Right lobe of liver (tissue), 6 donors: ENCODE results near the gene LPIN1. TPM values are rescaled to one million over a fixed set of nuclear protein-coding genes. Genes with fewer than 3 reads are reported as not detected.
"Not testable (repeated sequence)": the region's sequence is repeated elsewhere in the genome, so short reads cannot be mapped to it uniquely, and the experiment has no call there.

ENCODE experiments used
- ATAC-seq, 4 donors: fragments of 200-7000 bp; cut with Tn5 transposase; one replicate each; pipeline ENCODE4 v1.9.1; 2020; ENCODE audit warnings: mild to moderate bottlenecking in 4 of 4, moderate library complexity in 4 of 4
- DNase-seq, 3 donors: peaks; one replicate each; pipeline ENCODE4 v3.0.0-alpha.2; 2020
- H3K27ac ChIP-seq, 3 donors: fragments of 200-600 bp; one replicate each; pipeline ENCODE4 v1.8.0; 2022
- H3K27me3 ChIP-seq, 2 donors: fragments of 200-600 bp; one replicate each; pipeline ENCODE4 v1.8.0; 2022
- H3K36me3 ChIP-seq, 4 donors: fragments of 200-600 bp; sonication (generic) in 1 of 4; one replicate each; pipeline versions ENCODE4 v1.5.1 to v1.8.0; 2017 to 2022; ENCODE audit warnings: control low read depth in 1 of 4
- H3K4me1 ChIP-seq, 4 donors: fragments of 200-600 bp; sonication (generic) in 1 of 4; one replicate each; pipeline versions ENCODE4 v1.5.1 to v1.8.0; 2017 to 2022; ENCODE audit warnings: control low read depth in 1 of 4
- H3K4me3 ChIP-seq, 3 donors: fragments of 200-600 bp; one replicate each; pipeline ENCODE4 v1.8.0; 2022
- H3K9me3 ChIP-seq, 4 donors: fragments of 200-600 bp; sonication (generic) in 1 of 4; one replicate each; pipeline versions ENCODE4 v1.5.1 to v1.8.0; 2017 to 2022; ENCODE audit warnings: control low read depth in 1 of 4
- CTCF ChIP-seq, 4 donors: fragments of 200-600 bp in 3 of 4; fragments of 450-650 bp in 1 of 4; IDR thresholded peaks; one replicate each; pipeline versions ENCODE4 v1.5.1 to v1.8.0; 2016 to 2022; ENCODE audit warnings: antibody characterized with exemption in 4 of 4, mild to moderate bottlenecking in 2 of 4
- POLR2A ChIP-seq: fragments of 450-650 bp; IDR thresholded peaks from one replicate; pipeline ENCODE4 v1.6.1; 2017; ENCODE audit warnings: antibody characterized with exemption, mild to moderate bottlenecking
- WGBS: methylation state at CpG from one replicate; pipeline ENCODE4 v1.1.6; 2018; ENCODE audit warnings: low coverage, low lambda C conversion rate; ENCODE audit not compliant: insufficient coverage; ENCODE audit errors: missing lambda C conversion rate; 5-methylcytosine and 5-hydroxymethylcytosine counted together
- intact Hi-C, 2 donors: fragments of 100-400 bp; cut with DNase I; formaldehyde crosslinking; loops; one replicate each; pipeline versions ENCODE4 v1.11.2 to v1.14.1; 2022
- total RNA-seq, 6 experiments: library from RNA; depleted of rRNA in 2 of 6; stranded (reverse); fragments of >200 nt in 2 of 6; fragmentation: NEBNext Ultra II Directional in 3 of 6; extraction: Animal tissue kit (Norgen Biotek cat#: 25700) in 3 of 6; gene quantifications; one replicate each; pipeline versions ENCODE4 v1.1.0 to v1.2.4, GENCODE V29; 2016 to 2023
- donor health status: DM: no; HTN: yes; CAD: no.
- donor health status: DM: no; HTN: no; CAD: no.
- donor health status: DM: no; HTN: no; CAD: no.
- donor health status: DM: no; HTN: yes; CAD: no.
- donor health status: DM: no; HTN: yes; CAD: no.

The LPIN1 gene
- total RNA-seq, 6 experiments from 2014 or later, result 17.3 to 58.7 (median 29.1) TPM

- peak in 1 of 4 donors; percentile 9 for ATAC-seq
- Histone ChIP-seq H3K27ac (no peak overlapping the region), H3K4me1 (peaks cover 0 to 13% (median 6%) of the 10 kb centered on the region in 4 donors), H3K9me3 (no peaks in the 10 kb centered on the region), H3K36me3 (no peaks in the 10 kb centered on the region), H3K4me3 (no peak overlapping the region), H3K27me3 (no peaks in the 10 kb centered on the region)
- WGBS, result 71% methylated on average over 2 of the region's 2 CpGs
- no peak for DNase-seq
- no peak for TF ChIP-seq CTCF (IDR thresholded peaks at IDR 0.05)
- no peak for TF ChIP-seq POLR2A
- intact Hi-C loops, result no loop called here
Observed at GRCh38 chr2:11729362-11730212, 16.8 kb upstream of the LPIN1 start.

DNA sequence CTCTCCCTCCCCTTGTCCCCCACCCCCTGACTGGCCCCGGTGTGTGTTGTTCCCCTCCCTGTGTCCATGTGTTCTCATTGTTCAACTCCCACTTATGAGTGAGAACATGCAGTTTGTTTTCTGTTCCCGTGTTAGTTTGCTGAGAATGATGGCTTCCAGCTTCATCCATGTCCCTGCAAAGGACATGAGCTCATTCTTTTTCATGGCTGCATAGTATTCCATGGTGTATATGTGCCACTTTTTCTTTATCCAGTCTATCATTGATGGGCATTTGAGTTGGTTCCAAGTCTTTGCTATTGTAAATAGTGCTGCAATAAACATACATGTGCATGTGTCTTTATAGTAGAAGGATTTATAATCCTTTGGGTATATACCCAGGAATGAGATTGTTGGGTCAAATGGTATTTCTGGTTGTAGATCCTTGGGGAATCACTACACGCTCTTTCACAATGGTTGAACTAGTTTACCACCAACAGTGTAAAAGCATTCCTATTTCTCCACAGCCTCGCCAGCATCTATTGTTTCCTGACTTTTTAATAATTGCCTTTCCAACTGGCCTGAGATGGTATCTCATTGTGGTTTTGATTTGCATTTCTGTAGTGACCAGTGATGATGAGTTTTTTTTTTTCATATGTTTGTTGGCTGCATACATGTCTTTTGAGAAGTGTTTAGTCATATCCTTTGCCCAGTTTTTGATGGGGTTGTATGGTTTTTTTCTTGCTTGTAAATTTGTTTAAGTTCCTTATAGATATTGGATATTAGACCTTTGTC lies 15.0 kb upstream of the LPIN1 start:
- ATAC-seq, H3K27me3 ChIP-seq, H3K27ac ChIP-seq, H3K36me3 ChIP-seq, intact Hi-C loops, DNase-seq, H3K9me3 ChIP-seq, H3K4me1 ChIP-seq, H3K4me3 ChIP-seq: not testable (repeated sequence)
- 93% methylated on average over 4 of the region's 4 CpGs for WGBS

- no peak for ATAC-seq
- TF ChIP-seq POLR2A, result no peak
- no peak for TF ChIP-seq CTCF (IDR thresholded peaks at IDR 0.05)
- intact Hi-C loops, result no loop called here
Observed at GRCh38 chr2:11732587-11732986, 13.8 kb upstream of the LPIN1 start.

GRCh38 chr2:11737852-11738251 lies 8.6 kb upstream of the LPIN1 start:
- ATAC-seq, H3K27me3 ChIP-seq, H3K9me3 ChIP-seq, H3K36me3 ChIP-seq, H3K27ac ChIP-seq, H3K4me3 ChIP-seq, intact Hi-C loops, DNase-seq: not testable (repeated sequence)
- H3K4me1 ChIP-seq, result peaks cover 0 to 18% (median 6%) of the 10 kb centered on the region in 4 donors
- 94% methylated on average over 2 of the region's 2 CpGs for WGBS

More at GRCh38 chr2:11732587-11732986, 13.8 kb upstream of the LPIN1 start:
- Histone ChIP-seq H3K27ac (no peak overlapping the region), H3K4me1 (no peaks in the 10 kb centered on the region), H3K27me3 (no peaks in the 10 kb centered on the region), H3K36me3 (no peaks in the 10 kb centered on the region), H3K9me3 (no peaks in the 10 kb centered on the region), H3K4me3 (no peak overlapping the region)
- WGBS, result 94% methylated on average over 2 of the region's 2 CpGs
- no peak for DNase-seq

DNA sequence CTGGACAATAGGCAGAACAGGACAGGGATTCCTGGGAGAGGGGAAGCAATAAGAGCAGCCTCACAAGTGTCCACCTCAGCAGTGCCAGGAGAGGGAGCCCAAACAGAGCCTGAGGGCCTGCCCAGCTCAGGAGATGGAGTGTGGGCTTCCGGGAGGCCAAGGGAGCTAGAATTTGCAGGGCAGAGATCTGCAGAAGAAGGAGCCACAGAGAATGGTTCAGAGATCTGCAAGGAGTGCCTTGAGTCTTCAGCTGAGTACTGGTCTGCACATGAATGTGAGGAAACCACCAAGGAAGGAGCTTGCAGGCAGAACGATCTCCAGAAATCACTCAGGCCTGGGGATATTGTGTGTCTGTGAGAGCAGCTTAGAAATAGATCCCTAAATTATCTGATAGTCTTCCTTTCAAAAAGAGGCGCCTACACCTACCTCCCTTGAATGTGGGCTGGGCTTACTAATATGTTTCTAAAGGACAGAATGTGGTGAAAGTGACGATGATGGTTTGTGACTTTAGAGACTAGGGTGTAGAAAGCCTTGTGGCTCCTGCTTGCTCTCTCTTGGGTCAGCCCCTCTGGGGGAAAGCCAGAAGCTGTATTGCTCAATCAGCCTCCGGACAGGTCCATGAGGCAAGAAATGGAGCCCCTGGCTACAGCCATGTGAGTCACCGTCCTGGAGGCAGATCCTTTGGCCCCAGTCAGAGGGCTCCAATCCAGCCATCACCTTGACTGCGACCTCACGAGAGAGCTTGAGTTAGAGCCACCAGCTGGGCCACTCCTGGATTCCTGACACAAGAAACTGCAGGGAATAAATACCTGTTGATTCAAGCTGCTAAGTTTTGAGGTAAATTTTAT lies 7.6 kb upstream of the LPIN1 start:
- TF ChIP-seq POLR2A (no peak), CTCF (IDR thresholded peaks at IDR 0.05) (peak in 3 of 4 donors; percentile 30 to 37 (median 30))
- ATAC-seq (peak; percentile 85 to 94 (median 88)), DNase-seq (peak; percentile 83 to 89 (median 86))
- H3K36me3 ChIP-seq, result no peaks in the 10 kb centered on the region
- no peaks in the 10 kb centered on the region for H3K27me3 ChIP-seq
- intact Hi-C loops, result no loop called here
- peaks cover 0 to 28% (median 11%) of the 10 kb centered on the region in 4 donors for H3K4me1 ChIP-seq
- no peak overlapping the region for H3K4me3 ChIP-seq
- WGBS, result 45% methylated on average over 6 of the region's 8 CpGs
- no peaks in the 10 kb centered on the region for H3K9me3 ChIP-seq
- H3K27ac ChIP-seq, result peak overlapping the region in 1 of 3 donors; percentile 44
